ENCODE measurements around the gene SLCO3A1.

SLCO3A1 gene

GRCh38 chr15:91973481-91973880 is 120.0 kb downstream of the SLCO3A1 start:
- FAIRE-seq, result no peak

GRCh38 chr15:91974321-91974720 is 120.8 kb downstream of the SLCO3A1 start:
- no peak for FAIRE-seq

GRCh38 chr15:91975241-91975978 is 121.9 kb downstream of the SLCO3A1 start:
- FAIRE-seq, result no peak

GRCh38 chr15:91976966-91977365 is 123.5 kb downstream of the SLCO3A1 start:
- FAIRE-seq, result no peak

GRCh38 chr15:91980502-91981267 is 127.2 kb downstream of the SLCO3A1 start:
- FAIRE-seq, result no peak

- FAIRE-seq, result no peak
Observed at GRCh38 chr15:91981821-91982800, 128.6 kb downstream of the SLCO3A1 start.

GRCh38 chr15:91983729-91984340 is 130.3 kb downstream of the SLCO3A1 start:
- no peak for FAIRE-seq

- FAIRE-seq, result no peak
Observed at GRCh38 chr15:91985297-91985696, 131.8 kb downstream of the SLCO3A1 start.

GRCh38 chr15:91988071-91988470 is 134.6 kb downstream of the SLCO3A1 start:
- FAIRE-seq, result no peak

GRCh38 chr15:91988655-91989054 is 135.1 kb downstream of the SLCO3A1 start:
- FAIRE-seq, result no peak

GRCh38 chr15:91989821-91990220 is 136.3 kb downstream of the SLCO3A1 start:
- FAIRE-seq, result no peak

- no peak for FAIRE-seq
Observed at GRCh38 chr15:91992945-91993344, 139.4 kb downstream of the SLCO3A1 start.

- no peak for FAIRE-seq
Observed at GRCh38 chr15:91995146-91995545, 141.6 kb downstream of the SLCO3A1 start.

GRCh38 chr15:91997163-91997562 is 143.7 kb downstream of the SLCO3A1 start:
- FAIRE-seq, result no peak

GRCh38 chr15:92000709-92001108 is 147.2 kb downstream of the SLCO3A1 start:
- no peak for FAIRE-seq

- no peak for FAIRE-seq
Observed at GRCh38 chr15:92001307-92001706, 147.8 kb downstream of the SLCO3A1 start.

GRCh38 chr15:92002666-92003065 is 149.2 kb downstream of the SLCO3A1 start:
- FAIRE-seq, result no peak

- no peak for FAIRE-seq
Observed at GRCh38 chr15:92003515-92004067, 150.1 kb downstream of the SLCO3A1 start.

- no peak for FAIRE-seq
Observed at GRCh38 chr15:92005154-92005553, 151.6 kb downstream of the SLCO3A1 start.

GRCh38 chr15:92006186-92007028 is 152.9 kb downstream of the SLCO3A1 start:
- no peak for FAIRE-seq

- no peak for FAIRE-seq
Observed at GRCh38 chr15:92009162-92009561, 155.7 kb downstream of the SLCO3A1 start.

Measured in G401.6 (cell line).